ENCODE measurements around the gene HTRA2.

Gene HTRA2

DNA sequence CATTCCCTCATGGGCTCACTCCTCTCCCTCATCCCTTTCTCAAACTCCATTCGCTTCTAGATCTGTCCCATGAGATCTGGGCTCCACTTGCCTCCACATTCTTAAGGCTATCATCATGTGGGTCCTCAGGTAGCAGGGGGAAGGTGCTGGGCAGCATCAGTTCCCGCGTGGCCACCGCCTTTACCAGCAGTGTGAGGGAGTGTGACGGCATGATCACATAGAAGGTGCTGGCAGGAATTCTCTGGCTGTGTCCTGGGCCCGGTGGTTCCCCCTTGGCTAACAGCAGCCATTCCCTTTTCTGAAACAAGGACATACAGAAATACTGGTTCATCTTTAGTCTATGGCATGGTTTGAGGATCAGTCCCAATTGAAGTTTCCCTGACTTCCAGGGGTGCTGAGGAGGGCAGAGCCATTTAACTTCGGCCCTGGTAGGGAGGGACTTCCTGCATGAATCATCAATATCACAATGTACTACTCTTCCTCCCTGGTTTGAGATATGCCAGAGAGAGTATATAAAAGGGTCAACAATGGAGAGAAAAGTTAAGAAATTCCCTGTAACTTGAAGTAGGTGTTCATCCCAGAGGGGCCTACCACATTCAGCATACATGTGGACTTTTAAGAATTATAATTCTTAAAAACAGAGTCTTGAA is 32.5 kb downstream of the HTRA2 start:
- H3K27ac ChIP-seq: no peak overlapping the region
- no peak for DNase-seq
- H3K36me3 ChIP-seq: no peaks in the 10 kb centered on the region
- H3K4me1 ChIP-seq: peaks cover 0 to 16% (median 6%) of the 10 kb centered on the region in 4 donors
- no peaks in the 10 kb centered on the region for H3K9me3 ChIP-seq
- intact Hi-C loops (cut with DNase I; ENCODE audit: low total_unique reads): no loop called here
- no peaks in the 10 kb centered on the region for H3K27me3 ChIP-seq
- TF ChIP-seq, protein P1, sequence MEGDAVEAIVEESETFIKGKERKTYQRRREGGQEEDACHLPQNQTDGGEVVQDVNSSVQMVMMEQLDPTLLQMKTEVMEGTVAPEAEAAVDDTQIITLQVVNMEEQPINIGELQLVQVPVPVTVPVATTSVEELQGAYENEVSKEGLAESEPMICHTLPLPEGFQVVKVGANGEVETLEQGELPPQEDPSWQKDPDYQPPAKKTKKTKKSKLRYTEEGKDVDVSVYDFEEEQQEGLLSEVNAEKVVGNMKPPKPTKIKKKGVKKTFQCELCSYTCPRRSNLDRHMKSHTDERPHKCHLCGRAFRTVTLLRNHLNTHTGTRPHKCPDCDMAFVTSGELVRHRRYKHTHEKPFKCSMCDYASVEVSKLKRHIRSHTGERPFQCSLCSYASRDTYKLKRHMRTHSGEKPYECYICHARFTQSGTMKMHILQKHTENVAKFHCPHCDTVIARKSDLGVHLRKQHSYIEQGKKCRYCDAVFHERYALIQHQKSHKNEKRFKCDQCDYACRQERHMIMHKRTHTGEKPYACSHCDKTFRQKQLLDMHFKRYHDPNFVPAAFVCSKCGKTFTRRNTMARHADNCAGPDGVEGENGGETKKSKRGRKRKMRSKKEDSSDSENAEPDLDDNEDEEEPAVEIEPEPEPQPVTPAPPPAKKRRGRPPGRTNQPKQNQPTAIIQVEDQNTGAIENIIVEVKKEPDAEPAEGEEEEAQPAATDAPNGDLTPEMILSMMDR (IDR thresholded peaks at IDR 0.05): no peak
- H3K4me3 ChIP-seq: no peak overlapping the region

DNA sequence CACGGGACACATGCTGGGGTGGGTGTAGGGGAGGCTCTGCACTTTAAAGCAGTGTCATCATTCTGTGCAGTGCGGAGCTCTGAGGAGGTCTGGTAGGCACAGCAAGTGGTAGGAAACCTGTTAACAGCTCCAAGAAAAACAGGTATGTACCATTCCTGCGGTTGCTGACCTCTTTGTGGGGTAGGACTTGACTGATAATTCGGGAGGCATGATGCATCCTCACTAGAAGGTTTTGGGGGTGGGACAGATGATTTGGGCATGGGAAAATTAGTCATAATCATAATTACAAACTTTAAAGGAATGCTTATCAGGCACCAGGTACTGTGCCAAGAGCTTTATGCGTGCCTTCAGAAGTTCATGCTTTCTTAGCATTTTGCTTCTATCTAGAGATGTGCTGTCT is 34.5 kb downstream of the HTRA2 start:
- H3K36me3 ChIP-seq: no peaks in the 10 kb centered on the region
- peaks cover 0 to 23% (median 8%) of the 10 kb centered on the region in 4 donors for H3K4me1 ChIP-seq
- TF ChIP-seq, protein P1 (IDR thresholded peaks at IDR 0.05): no peak
- no peak overlapping the region for H3K27ac ChIP-seq
- H3K9me3 ChIP-seq: no peaks in the 10 kb centered on the region
- H3K27me3 ChIP-seq: no peaks in the 10 kb centered on the region
- intact Hi-C loops (cut with DNase I; ENCODE audit: low total_unique reads): no loop called here
- no peak overlapping the region for H3K4me3 ChIP-seq
- no peak for DNase-seq

DNA sequence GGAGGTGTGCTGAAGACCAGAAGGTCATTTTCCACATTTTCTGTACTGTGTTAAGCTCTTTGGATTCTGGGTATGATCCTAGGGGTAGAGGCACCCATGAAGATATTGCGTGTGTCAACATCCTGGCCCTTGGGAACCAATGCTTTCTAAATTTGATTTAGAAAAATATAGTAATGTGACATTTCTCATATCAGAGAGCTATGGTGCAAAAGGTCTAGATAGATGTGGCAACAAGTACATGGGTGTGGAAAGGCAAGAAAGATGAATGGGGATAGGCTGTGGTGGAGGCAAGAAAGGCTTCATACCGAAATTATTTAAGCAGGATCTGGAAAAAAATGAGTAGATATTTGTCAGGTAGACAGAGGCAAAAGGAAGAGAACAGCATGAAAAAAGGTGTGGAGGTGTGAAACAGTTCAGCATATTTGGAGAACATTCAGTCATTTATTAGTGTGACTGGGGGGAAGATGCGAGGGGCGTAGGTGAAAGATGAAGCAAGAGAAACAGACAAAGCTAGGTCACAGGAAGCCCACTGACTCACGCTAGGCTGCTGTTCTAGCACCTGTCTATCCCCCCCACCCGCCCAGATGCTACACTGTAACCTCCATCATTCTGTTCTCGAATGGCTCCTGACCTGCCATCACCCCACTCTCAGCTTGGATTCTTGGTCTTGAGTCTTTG is 36.5 kb downstream of the HTRA2 start:
- DNase-seq: no peak
- intact Hi-C loops (cut with DNase I; ENCODE audit: low total_unique reads): no loop called here
- Histone ChIP-seq H3K4me3 (no peak overlapping the region), H3K27ac (peak overlapping the region in 1 of 2 donors; percentile 12), H3K4me1 (peaks cover 0 to 23% (median 4%) of the 10 kb centered on the region in 4 donors), H3K36me3 (no peaks in the 10 kb centered on the region), H3K27me3 (no peaks in the 10 kb centered on the region), H3K9me3 (no peaks in the 10 kb centered on the region)
- TF ChIP-seq, protein P1 (IDR thresholded peaks at IDR 0.05): no peak

DNA sequence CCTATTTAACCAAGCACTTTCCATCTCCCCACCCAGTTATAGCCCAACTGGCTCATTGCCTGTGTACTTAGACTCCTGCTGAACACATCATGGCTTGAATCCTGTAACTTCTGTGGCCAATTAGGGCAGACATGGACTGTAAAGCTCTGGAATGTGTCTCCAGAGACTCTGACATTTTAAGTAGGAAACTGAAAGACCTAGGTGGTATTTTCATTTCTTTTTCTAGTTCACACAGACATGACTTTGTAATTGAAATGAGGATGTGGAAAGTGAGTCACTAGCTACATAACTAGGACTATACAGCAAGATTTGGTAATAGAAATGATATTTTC is 37.0 kb downstream of the HTRA2 start:
- Histone ChIP-seq H3K36me3 (no peaks in the 10 kb centered on the region), H3K27ac (peak overlapping the region in 1 of 2 donors; percentile 12), H3K27me3 (no peaks in the 10 kb centered on the region), H3K4me3 (no peak overlapping the region), H3K4me1 (peaks cover 0 to 23% (median 4%) of the 10 kb centered on the region in 4 donors), H3K9me3 (no peaks in the 10 kb centered on the region)
- TF ChIP-seq, protein P1 (IDR thresholded peaks at IDR 0.05): no peak
- intact Hi-C loops (cut with DNase I; ENCODE audit: low total_unique reads): no loop called here
- DNase-seq: no peak

DNA sequence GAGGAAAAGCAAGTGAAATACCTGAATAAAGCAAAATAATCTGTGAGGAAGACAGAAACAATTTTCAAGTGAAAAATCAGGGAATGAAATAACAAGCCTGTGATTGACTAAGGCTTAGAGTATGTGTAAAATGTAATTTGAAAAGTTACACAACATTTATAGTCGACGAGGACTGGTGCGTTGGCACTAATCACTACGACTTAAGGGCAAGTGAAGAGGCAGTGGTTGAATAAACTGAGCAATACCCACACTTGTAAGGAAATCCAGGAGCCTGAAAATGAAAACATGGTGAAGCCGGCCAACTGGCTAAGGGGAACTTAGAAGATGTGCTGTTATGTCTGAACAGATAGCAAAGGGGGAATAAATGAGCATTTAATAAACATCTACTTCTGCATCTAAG is 38.1 kb downstream of the HTRA2 start:
- TF ChIP-seq, protein P1 (IDR thresholded peaks at IDR 0.05): no peak
- DNase-seq: no peak
- no peaks in the 10 kb centered on the region for H3K27me3 ChIP-seq
- H3K4me1 ChIP-seq: peaks cover 0 to 23% (median 4%) of the 10 kb centered on the region in 4 donors
- intact Hi-C loops (cut with DNase I; ENCODE audit: low total_unique reads): no loop called here
- H3K36me3 ChIP-seq: no peaks in the 10 kb centered on the region
- no peak overlapping the region for H3K4me3 ChIP-seq
- H3K27ac ChIP-seq: peak overlapping the region in 1 of 2 donors; percentile 36
- no peaks in the 10 kb centered on the region for H3K9me3 ChIP-seq

Data from tibial artery (tissue), 4 donors.